ENCODE data around the gene PI4KB. TPM values are rescaled to one million over a fixed set of nuclear protein-coding genes. Genes with fewer than 3 reads are reported as not detected.

The PI4KB gene
- total RNA-seq, 1 donor from 2014 or later, result 68.7 TPM

DNA sequence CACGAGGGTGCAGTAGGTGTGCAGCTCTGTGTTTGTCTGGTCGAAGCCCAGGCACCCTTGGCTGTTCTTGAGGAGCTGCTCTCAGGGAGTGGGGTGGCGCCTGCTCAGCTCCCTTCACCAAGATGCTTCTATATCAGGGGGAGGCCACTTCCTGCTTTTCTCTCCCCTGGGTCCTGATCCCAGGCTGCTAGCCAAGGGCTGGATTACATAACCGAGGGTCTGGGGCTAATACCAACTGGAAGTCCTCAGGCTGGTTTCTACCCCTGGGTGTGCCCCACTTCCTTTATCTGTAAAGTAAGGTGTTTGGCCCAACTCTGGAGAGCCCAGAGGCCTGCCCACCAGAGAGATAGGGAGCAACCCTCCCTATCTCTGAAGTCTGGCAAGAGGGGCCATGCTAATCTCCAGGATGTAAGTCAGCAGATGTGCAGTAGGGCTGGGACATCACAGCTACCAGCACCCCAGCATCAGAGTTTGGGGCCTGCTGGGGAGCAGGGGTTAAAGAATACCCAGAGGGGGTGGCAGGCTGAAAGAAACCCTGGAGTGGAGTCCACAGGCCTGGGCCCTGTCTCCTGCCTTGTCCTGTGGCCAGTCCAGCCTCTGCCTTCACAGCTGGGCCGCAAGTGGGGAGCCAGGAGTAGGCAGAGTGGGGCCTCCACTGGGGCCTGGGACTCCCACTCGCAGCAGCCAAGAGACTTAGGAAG is 43.1 kb upstream of the PI4KB start:
- no peak for DNase-seq
- Mint-ChIP-seq H3K36me3 (ENCODE audit: unreplicated experiment) (no peaks in the 10 kb centered on the region), H3K4me1 (ENCODE audit: low read depth, unreplicated experiment) (peaks cover 5% of the 10 kb centered on the region), H3K9me3 (ENCODE audit: unreplicated experiment) (no peaks in the 10 kb centered on the region), H3K27ac (ENCODE audit: unreplicated experiment) (no peak overlapping the region), H3K27me3 (ENCODE audit: unreplicated experiment) (peaks cover 7% of the 10 kb centered on the region), H3K4me3 (ENCODE audit: unreplicated experiment) (no peak overlapping the region)
- TF ChIP-seq, protein P1, sequence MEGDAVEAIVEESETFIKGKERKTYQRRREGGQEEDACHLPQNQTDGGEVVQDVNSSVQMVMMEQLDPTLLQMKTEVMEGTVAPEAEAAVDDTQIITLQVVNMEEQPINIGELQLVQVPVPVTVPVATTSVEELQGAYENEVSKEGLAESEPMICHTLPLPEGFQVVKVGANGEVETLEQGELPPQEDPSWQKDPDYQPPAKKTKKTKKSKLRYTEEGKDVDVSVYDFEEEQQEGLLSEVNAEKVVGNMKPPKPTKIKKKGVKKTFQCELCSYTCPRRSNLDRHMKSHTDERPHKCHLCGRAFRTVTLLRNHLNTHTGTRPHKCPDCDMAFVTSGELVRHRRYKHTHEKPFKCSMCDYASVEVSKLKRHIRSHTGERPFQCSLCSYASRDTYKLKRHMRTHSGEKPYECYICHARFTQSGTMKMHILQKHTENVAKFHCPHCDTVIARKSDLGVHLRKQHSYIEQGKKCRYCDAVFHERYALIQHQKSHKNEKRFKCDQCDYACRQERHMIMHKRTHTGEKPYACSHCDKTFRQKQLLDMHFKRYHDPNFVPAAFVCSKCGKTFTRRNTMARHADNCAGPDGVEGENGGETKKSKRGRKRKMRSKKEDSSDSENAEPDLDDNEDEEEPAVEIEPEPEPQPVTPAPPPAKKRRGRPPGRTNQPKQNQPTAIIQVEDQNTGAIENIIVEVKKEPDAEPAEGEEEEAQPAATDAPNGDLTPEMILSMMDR (IDR thresholded peaks at IDR 0.05; ENCODE audit: partially characterized antibody, unreplicated experiment), result no peak

DNA sequence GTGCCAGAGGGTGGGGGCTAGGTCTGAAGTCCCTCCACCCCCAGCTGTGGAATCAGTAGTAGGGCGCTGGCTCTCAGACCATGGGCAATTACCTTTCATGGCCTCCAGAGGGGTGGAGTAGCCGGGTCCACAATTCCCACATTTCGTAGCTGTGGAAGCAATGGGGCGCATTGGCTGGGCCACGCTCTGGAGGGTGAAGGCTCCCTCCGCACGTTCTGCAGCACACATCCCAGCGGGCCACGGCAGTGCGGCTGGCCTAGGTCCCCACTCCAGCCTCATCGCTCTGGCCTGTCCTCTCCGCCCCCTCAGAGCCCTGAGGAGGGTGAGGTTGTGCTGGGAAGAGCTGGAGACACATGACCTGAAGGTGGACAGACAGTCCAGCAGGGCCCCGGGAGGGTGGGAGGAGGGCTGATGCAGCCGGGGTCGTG is 42.4 kb upstream of the PI4KB start:
- H3K9me3 Mint-ChIP-seq (ENCODE audit: unreplicated experiment), result no peaks in the 10 kb centered on the region
- no peaks in the 10 kb centered on the region for H3K36me3 Mint-ChIP-seq (ENCODE audit: unreplicated experiment)

DNA sequence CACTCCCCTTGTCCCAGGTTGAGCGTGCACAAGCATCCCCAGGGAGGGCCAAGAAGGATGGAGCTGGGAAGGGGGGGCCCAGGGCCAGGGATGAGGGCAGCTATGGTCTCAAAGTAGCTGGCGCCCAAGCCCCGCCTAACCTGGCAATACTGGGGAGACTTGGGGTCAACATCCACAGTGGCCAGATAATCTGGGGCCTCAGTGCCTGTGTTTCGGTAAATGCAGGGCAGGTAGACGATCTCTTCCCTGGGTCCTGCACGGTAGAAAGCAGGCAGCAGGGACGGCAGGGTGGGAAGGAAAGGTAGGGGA is 42.0 kb upstream of the PI4KB start:
- Mint-ChIP-seq H3K9me3 (ENCODE audit: unreplicated experiment) (peaks cover under 1% of the 10 kb centered on the region), H3K27me3 (ENCODE audit: unreplicated experiment) (peaks cover 7% of the 10 kb centered on the region), H3K4me3 (ENCODE audit: unreplicated experiment) (no peak overlapping the region), H3K4me1 (ENCODE audit: low read depth, unreplicated experiment) (peaks cover 5% of the 10 kb centered on the region), H3K36me3 (ENCODE audit: unreplicated experiment) (peaks cover under 1% of the 10 kb centered on the region), H3K27ac (ENCODE audit: unreplicated experiment) (no peak overlapping the region)
- DNase-seq, result no peak
- TF ChIP-seq, protein P1 (IDR thresholded peaks at IDR 0.05; ENCODE audit: partially characterized antibody, unreplicated experiment), result no peak

More for the DNA sequence above, 42.4 kb upstream of the PI4KB start:
- H3K4me3 Mint-ChIP-seq (ENCODE audit: unreplicated experiment), result no peak overlapping the region
- no peak overlapping the region for H3K27ac Mint-ChIP-seq (ENCODE audit: unreplicated experiment)
- TF ChIP-seq, protein P1 (IDR thresholded peaks at IDR 0.05; ENCODE audit: partially characterized antibody, unreplicated experiment), result no peak
- peaks cover 7% of the 10 kb centered on the region for H3K27me3 Mint-ChIP-seq (ENCODE audit: unreplicated experiment)
- peaks cover 5% of the 10 kb centered on the region for H3K4me1 Mint-ChIP-seq (ENCODE audit: low read depth, unreplicated experiment)
- DNase-seq, result no peak

DNA sequence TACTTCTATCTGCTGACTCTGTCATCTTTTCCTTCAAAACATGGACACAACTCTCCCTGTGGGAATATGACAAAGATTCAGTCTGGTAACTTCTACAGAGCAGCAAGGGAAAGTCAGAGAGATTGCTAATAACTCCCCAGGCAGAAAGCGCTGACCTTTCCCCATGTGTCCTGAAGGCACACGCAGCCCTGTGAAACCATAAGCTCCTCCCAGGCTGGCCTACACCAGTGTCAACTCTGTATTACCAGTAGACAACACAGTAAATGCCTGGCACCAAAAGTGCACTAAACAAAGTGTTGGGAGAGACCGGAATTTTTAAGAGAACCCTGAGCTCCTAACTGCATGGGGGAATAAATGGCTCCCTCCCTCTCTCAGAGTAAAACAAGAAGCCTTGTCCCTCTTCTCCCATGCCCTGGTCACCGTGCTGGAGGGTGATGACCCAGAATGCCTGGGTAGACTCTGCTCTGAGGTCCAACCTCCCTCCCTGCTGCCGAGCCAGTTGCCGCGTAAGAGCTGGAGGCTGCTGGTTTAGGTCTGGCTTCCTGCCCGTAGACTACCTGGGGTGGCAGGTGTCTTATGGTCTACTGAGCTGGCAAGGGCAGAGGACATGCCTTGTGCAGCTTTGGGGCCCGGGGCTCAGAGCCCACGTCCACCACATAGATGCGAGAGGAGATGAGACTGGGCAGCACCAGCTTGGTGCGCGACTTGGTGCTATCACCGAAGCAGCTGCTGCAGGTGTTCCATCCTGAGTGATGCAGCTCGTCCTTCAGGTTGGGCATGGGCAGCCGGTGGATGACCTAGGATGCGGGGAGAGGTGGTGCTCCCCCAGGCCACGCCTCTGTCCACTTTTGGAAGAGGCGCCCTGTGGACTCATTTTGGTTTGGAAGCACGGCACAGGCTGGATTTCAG is 41.4 kb upstream of the PI4KB start:
- Mint-ChIP-seq H3K27ac (ENCODE audit: unreplicated experiment) (no peak overlapping the region), H3K9me3 (ENCODE audit: unreplicated experiment) (peaks cover 3% of the 10 kb centered on the region), H3K4me3 (ENCODE audit: unreplicated experiment) (no peak overlapping the region), H3K36me3 (ENCODE audit: unreplicated experiment) (peaks cover 7% of the 10 kb centered on the region), H3K4me1 (ENCODE audit: low read depth, unreplicated experiment) (peaks cover 5% of the 10 kb centered on the region), H3K27me3 (ENCODE audit: unreplicated experiment) (peaks cover 7% of the 10 kb centered on the region)
- TF ChIP-seq, protein P1 (IDR thresholded peaks at IDR 0.05; ENCODE audit: partially characterized antibody, unreplicated experiment), result no peak
- DNase-seq, result no peak
